ENCODE data around the gene ARHGAP5. TPM values are rescaled to one million over a fixed set of nuclear protein-coding genes. Genes with fewer than 3 reads are reported as not detected.

ARHGAP5 gene
- total RNA-seq, 1 experiment from 2014 or later, result 63.0 TPM

- Histone ChIP-seq H3K4me1 (ENCODE audit: control insufficient read depth, insufficient read depth, low read length) (no peaks in the 10 kb centered on the region), H3K27me3 (ENCODE audit: control insufficient read depth, insufficient read depth, low read length) (no peaks in the 10 kb centered on the region), H3K9me3 (ENCODE audit: control insufficient read depth, insufficient read depth, low read depth, low read length) (no peaks in the 10 kb centered on the region), H3K36me3 (ENCODE audit: control insufficient read depth, insufficient read depth, low read length) (no peaks in the 10 kb centered on the region), H3K4me3 (ENCODE audit: low read depth in 2 of 2, low read length in 2 of 2) (no peak overlapping the region), H3K27ac (ENCODE audit: low read length) (no peak overlapping the region)
- BruUV-seq (replicated peaks), result no TSS peak
- DNase-seq (ENCODE audit: low read depth, low spot score) (no peak), ATAC-seq (no peak)
- in situ Hi-C loops (cut with HindIII; ENCODE audit: low pct_unique_long_range_greater_than_20kb, low sequenced_read_pairs) (no loop called here), intact Hi-C loops (cut with micrococcal nuclease; ENCODE audit: unreplicated experiment) (no loop called here)
- ChIA-PET POLR2A (no interaction called here), CTCF (no interaction called here)
- no peak for TF ChIP-seq TCF7L2 (IDR thresholded peaks at IDR 0.05; ENCODE audit: low read depth, low read length)
- no peak for TF ChIP-seq REST (IDR thresholded peaks at IDR 0.05; ENCODE audit: insufficient read depth in 1 of 2, low read depth in 2 of 2, low read length in 1 of 2)
- no peak for TF ChIP-seq POLR2AphosphoS5 (IDR thresholded peaks at IDR 0.05; ENCODE audit: low read depth, low read length)
- TF ChIP-seq CTCF (IDR thresholded peaks at IDR 0.05), result no peak
Observed at GRCh38 chr14:32033543-32033942, 43.6 kb upstream of the ARHGAP5 start.

GRCh38 chr14:32038876-32039275 lies 38.2 kb upstream of the ARHGAP5 start:
- H3K4me3 ChIP-seq (ENCODE audit: low read depth in 2 of 2, low read length in 2 of 2), result no peak overlapping the region
- ChIA-PET CTCF (no interaction called here), POLR2A (no interaction called here)
- no peaks in the 10 kb centered on the region for H3K4me1 ChIP-seq (ENCODE audit: control insufficient read depth, insufficient read depth, low read length)
- H3K9me3 ChIP-seq (ENCODE audit: control insufficient read depth, insufficient read depth, low read depth, low read length), result no peaks in the 10 kb centered on the region
- no peak for ATAC-seq
- TF ChIP-seq POLR2AphosphoS5 (IDR thresholded peaks at IDR 0.05; ENCODE audit: low read depth, low read length), result no peak
- no peak for TF ChIP-seq CTCF (IDR thresholded peaks at IDR 0.05)
- TF ChIP-seq SIN3A (IDR thresholded peaks at IDR 0.05; ENCODE audit: borderline replicate concordance, insufficient read depth, low read depth, low read length), result no peak
- TF ChIP-seq REST (IDR thresholded peaks at IDR 0.05; ENCODE audit: insufficient read depth in 1 of 2, low read depth in 2 of 2, low read length in 1 of 2), result no peak
- TF ChIP-seq TCF7L2 (IDR thresholded peaks at IDR 0.05; ENCODE audit: low read depth, low read length), result no peak
- in situ Hi-C loops (cut with HindIII; ENCODE audit: low pct_unique_long_range_greater_than_20kb, low sequenced_read_pairs) (no loop called here), intact Hi-C loops (cut with micrococcal nuclease; ENCODE audit: unreplicated experiment) (no loop called here)
- no peaks in the 10 kb centered on the region for H3K27me3 ChIP-seq (ENCODE audit: control insufficient read depth, insufficient read depth, low read length)
- DNase-seq (ENCODE audit: low read depth, low spot score), result no peak
- H3K27ac ChIP-seq (ENCODE audit: low read length), result no peak overlapping the region
- BruUV-seq (replicated peaks), result no TSS peak
- no peaks in the 10 kb centered on the region for H3K36me3 ChIP-seq (ENCODE audit: control insufficient read depth, insufficient read depth, low read length)

Measured in Panc1 (cell line).